Smooth muscle cell (in vitro differentiated cells): ENCODE data around the gene FUS. TPM values are rescaled to one million over a fixed set of nuclear protein-coding genes. Genes with fewer than 3 reads are reported as not detected.
"Not testable (repeated sequence)": the region's sequence is repeated elsewhere in the genome, so short reads cannot be mapped to it uniquely, and the experiment has no call there.

Experiments
- DNase-seq: peaks from one replicate; lab custom pipeline; 2025; ENCODE audit not compliant: unreplicated experiment; lab: John Stamatoyannopoulos, UW
- H2AFZ ChIP-seq: fragments of 200-600 bp; sonication (generic); 2 replicates; pipeline ENCODE4 v1.6.0; 2016; ENCODE audit warnings: antibody characterized with exemption, low read depth, mild to moderate bottlenecking
- H3F3A ChIP-seq: fragments of 200-600 bp; sonication (generic); 2 replicates; pipeline ENCODE4 v1.6.0; 2017; ENCODE audit warnings: antibody characterized with exemption, low read depth
- H3K27ac ChIP-seq: fragments of 200-600 bp; sonication (generic); 2 replicates; pipeline ENCODE4 v1.5.1; 2016; ENCODE audit warnings: low read depth, mild to moderate bottlenecking
- H3K27me3 ChIP-seq: fragments of 200-600 bp; sonication (generic); 2 replicates; pipeline ENCODE4 v1.6.1; 2016; ENCODE audit warnings: low read depth, mild to moderate bottlenecking
- H3K36me3 ChIP-seq: fragments of 200-600 bp; sonication (generic); 2 replicates; pipeline ENCODE4 v1.5.1; 2016; ENCODE audit warnings: low read depth
- H3K4me1 ChIP-seq: fragments of 200-600 bp; sonication (generic); 2 replicates; pipeline ENCODE4 v1.5.1; 2016; ENCODE audit warnings: low read depth
- H3K4me2 ChIP-seq: fragments of 200-600 bp; sonication (generic); 2 replicates; pipeline ENCODE4 v1.6.0; 2016; ENCODE audit warnings: mild to moderate bottlenecking
- H3K4me3 ChIP-seq: fragments of 200-600 bp; sonication (generic); 2 replicates; pipeline ENCODE4 v1.5.1; 2016; ENCODE audit warnings: mild to moderate bottlenecking
- H3K79me2 ChIP-seq: fragments of 200-600 bp; sonication (generic); 2 replicates; pipeline ENCODE4 v1.6.0; 2016; ENCODE audit warnings: low read depth, mild to moderate bottlenecking
- H3K9ac ChIP-seq: fragments of 200-600 bp; sonication (generic); 2 replicates; pipeline ENCODE4 v1.6.0; 2016; ENCODE audit warnings: low read depth
- H3K9me3 ChIP-seq: fragments of 200-600 bp; sonication (generic); replicated peaks from 2 replicates; pipeline ENCODE4 v1.5.1; 2016; ENCODE audit warnings: low read depth
- H4K20me1 ChIP-seq: fragments of 200-600 bp; sonication (generic); 2 replicates; pipeline ENCODE4 v1.6.0; 2016; ENCODE audit warnings: low read depth
- CTCF ChIP-seq: fragments of 200-600 bp; sonication (generic); IDR thresholded peaks from 2 replicates; pipeline ENCODE4 v1.5.1; 2017; ENCODE audit warnings: borderline replicate concordance, mild to moderate bottlenecking, antibody characterized with exemption; ENCODE audit not compliant: insufficient read depth, poor library complexity, severe bottlenecking
- WGBS: methylation state at CpG from one replicate; pipeline ENCODE4 v1.1.7; 2016; ENCODE audit warnings: low lambda C conversion rate; 5-methylcytosine and 5-hydroxymethylcytosine counted together
- polyA plus RNA-seq: library from polyadenylated mRNA; unstranded; fragments of >200 nt; fragmentation: Nextera tagmentation; extraction: Ambion mirVana; gene quantifications from 2 replicates; pipeline ENCODE4 v1.2.1, GENCODE V29; 2016
- total RNA-seq: library from RNA; depleted of rRNA; stranded (reverse); fragments of >200 nt; gene quantifications from 2 replicates; pipeline ENCODE4 v1.2.3, GENCODE V29; 2014

The FUS gene
- total and polyA plus RNA-seq, 2 experiments from 2014 or later, result 58.6 to 225 TPM

GRCh38 chr16:31168848-31169247, 11.1 kb upstream of the FUS start:
- Histone ChIP-seq H3K9me3 (no peaks in the 10 kb centered on the region), H3K9ac (no peak overlapping the region), H3F3A (no peaks in the 10 kb centered on the region), H3K36me3 (no peaks in the 10 kb centered on the region), H3K27me3 (no peaks in the 10 kb centered on the region), H3K4me2 (no peak overlapping the region), H3K4me1 (peaks cover 6% of the 10 kb centered on the region), H3K79me2 (no peaks in the 10 kb centered on the region), H4K20me1 (no peaks in the 10 kb centered on the region), H2AFZ (no peak overlapping the region), H3K27ac (no peak overlapping the region), H3K4me3 (no peak overlapping the region)
- no peak for TF ChIP-seq CTCF
- DNase-seq, result no peak
- 84% methylated on average over 2 of the region's 2 CpGs for WGBS

- H3K4me2 ChIP-seq, DNase-seq, H4K20me1 ChIP-seq, H3K9ac ChIP-seq, H3F3A ChIP-seq, H3K9me3 ChIP-seq, H3K27me3 ChIP-seq, H2AFZ ChIP-seq, H3K27ac ChIP-seq, H3K36me3 ChIP-seq, H3K79me2 ChIP-seq, H3K4me3 ChIP-seq, H3K4me1 ChIP-seq: not testable (repeated sequence)
- 0% methylated on average over 1 of the region's 2 CpGs for WGBS
Observed at GRCh38 chr16:31170048-31170447, 9.9 kb upstream of the FUS start.

- H3K36me3 ChIP-seq, result no peaks in the 10 kb centered on the region
- no peak overlapping the region for H3K27ac ChIP-seq
- no peak for TF ChIP-seq CTCF
- no peak overlapping the region for H3K9ac ChIP-seq
- no peak for DNase-seq
- H3K4me2 ChIP-seq, result no peak overlapping the region
- no peak overlapping the region for H2AFZ ChIP-seq
- H3K79me2 ChIP-seq, result peaks cover 25% of the 10 kb centered on the region
- peaks cover 21% of the 10 kb centered on the region for H4K20me1 ChIP-seq
- H3K9me3 ChIP-seq, result no peaks in the 10 kb centered on the region
- H3F3A ChIP-seq, result peaks cover 4% of the 10 kb centered on the region
- 71% methylated on average over 3 of the region's 3 CpGs for WGBS
- H3K27me3 ChIP-seq, result no peaks in the 10 kb centered on the region
- no peak overlapping the region for H3K4me3 ChIP-seq
- H3K4me1 ChIP-seq, result peaks cover 17% of the 10 kb centered on the region
Observed at GRCh38 chr16:31177136-31177535, 2.8 kb upstream of the FUS start.

- Histone ChIP-seq H3F3A (peaks cover 10% of the 10 kb centered on the region), H3K4me2 (peak overlapping the region; percentile 100), H3K9ac (peak overlapping the region; percentile 96), H4K20me1 (peaks cover 42% of the 10 kb centered on the region), H3K27me3 (no peaks in the 10 kb centered on the region), H3K4me1 (peaks cover 31% of the 10 kb centered on the region), H3K4me3 (peak overlapping the region; percentile 97), H3K9me3 (no peaks in the 10 kb centered on the region), H3K79me2 (peaks cover 47% of the 10 kb centered on the region), H3K36me3 (peaks cover 5% of the 10 kb centered on the region), H3K27ac (peak overlapping the region; percentile 96), H2AFZ (peak overlapping the region; percentile 80)
- WGBS, result 4% methylated on average over 27 of the region's 27 CpGs
- no peak for DNase-seq
- no peak for TF ChIP-seq CTCF
Observed at GRCh38 chr16:31179219-31179746, 656 bp upstream of the FUS start.
